ENCODE results near the gene NKAIN1.

GRCh38 chr1:31234870-31235269, 4.8 kb downstream of the NKAIN1 start:
- TF ChIP-seq CTCF (IDR thresholded peaks at IDR 0.05; ENCODE audit: low read depth, low read length) (no peak), EZH2phosphoT487 (IDR thresholded peaks at IDR 0.05; ENCODE audit: low read depth) (no peak)
